ENCODE measurements around the gene SLC12A8. TPM values are rescaled to one million over a fixed set of nuclear protein-coding genes. Genes with fewer than 3 reads are reported as not detected.
A peak's percentile ranks its signal among the peaks of the same experiment; 100 is the strongest.

SLC12A8 gene
- total RNA-seq, 1 donor from 2014 or later: 1.1 TPM

GRCh38 chr3:125207507-125207906, 5.0 kb downstream of the SLC12A8 start:
- DNase-seq: no peak
- intact Hi-C loops (cut with micrococcal nuclease): no loop called here
- H3K36me3 Mint-ChIP-seq (ENCODE audit: low read depth): no peaks in the 10 kb centered on the region
- no peaks in the 10 kb centered on the region for H3K9me3 Mint-ChIP-seq
- H3K27me3 Mint-ChIP-seq: peaks cover 58% of the 10 kb centered on the region
- H3K4me3 Mint-ChIP-seq: no peak overlapping the region
- H3K27ac Mint-ChIP-seq: no peak overlapping the region
- peaks cover 6% of the 10 kb centered on the region for H3K4me1 Mint-ChIP-seq

GRCh38 chr3:125206934-125207333, 5.6 kb downstream of the SLC12A8 start:
- peaks cover 6% of the 10 kb centered on the region for H3K4me1 Mint-ChIP-seq
- H3K36me3 Mint-ChIP-seq (ENCODE audit: low read depth): no peaks in the 10 kb centered on the region
- peaks cover 60% of the 10 kb centered on the region for H3K27me3 Mint-ChIP-seq
- H3K27ac Mint-ChIP-seq: no peak overlapping the region
- H3K9me3 Mint-ChIP-seq: no peaks in the 10 kb centered on the region
- no peak for DNase-seq
- no peak overlapping the region for H3K4me3 Mint-ChIP-seq
- intact Hi-C loops (cut with micrococcal nuclease): no loop called here

- no peak overlapping the region for H3K4me3 Mint-ChIP-seq
- no peak overlapping the region for H3K27ac Mint-ChIP-seq
- peaks cover 32% of the 10 kb centered on the region for H3K27me3 Mint-ChIP-seq
Observed at GRCh38 chr3:125203731-125204130, 8.8 kb downstream of the SLC12A8 start.

GRCh38 chr3:125202197-125202596, 10.4 kb downstream of the SLC12A8 start:
- H3K36me3 Mint-ChIP-seq (ENCODE audit: low read depth): no peaks in the 10 kb centered on the region
- peak; percentile 67 for DNase-seq
- H3K4me1 Mint-ChIP-seq: no peaks in the 10 kb centered on the region
- no peaks in the 10 kb centered on the region for H3K9me3 Mint-ChIP-seq
- intact Hi-C loops (cut with micrococcal nuclease): loop anchor here (1.0 to 5.0 kb wide), 3 partner anchors 150 to 274 kb away; no protein-coding TSS in a partner anchor
- H3K27me3 Mint-ChIP-seq: peaks cover 37% of the 10 kb centered on the region
- H3K4me3 Mint-ChIP-seq: no peak overlapping the region
- no peak overlapping the region for H3K27ac Mint-ChIP-seq

More at GRCh38 chr3:125203731-125204130, 8.8 kb downstream of the SLC12A8 start:
- H3K9me3 Mint-ChIP-seq: no peaks in the 10 kb centered on the region
- intact Hi-C loops (cut with micrococcal nuclease): loop anchor here (1.0 to 5.0 kb wide), 2 partner anchors 35 to 151 kb away; no protein-coding TSS in a partner anchor
- no peaks in the 10 kb centered on the region for H3K36me3 Mint-ChIP-seq (ENCODE audit: low read depth)
- no peaks in the 10 kb centered on the region for H3K4me1 Mint-ChIP-seq
- DNase-seq: no peak

- Mint-ChIP-seq H3K27ac (no peak overlapping the region), H3K4me1 (no peaks in the 10 kb centered on the region), H3K27me3 (peaks cover 35% of the 10 kb centered on the region), H3K9me3 (no peaks in the 10 kb centered on the region), H3K36me3 (ENCODE audit: low read depth) (no peaks in the 10 kb centered on the region), H3K4me3 (no peak overlapping the region)
- intact Hi-C loops (cut with micrococcal nuclease): loop anchor here (5.0 kb wide), 1 partner anchor 148 kb away; no protein-coding TSS in a partner anchor
- DNase-seq: no peak
Observed at GRCh38 chr3:125200731-125201139, 11.8 kb downstream of the SLC12A8 start.

- no peak for DNase-seq
Observed at GRCh38 chr3:125194849-125195601, 17.5 kb downstream of the SLC12A8 start.

GRCh38 chr3:125194061-125194848, 18.3 kb downstream of the SLC12A8 start:
- Mint-ChIP-seq H3K4me1 (peaks cover 4% of the 10 kb centered on the region), H3K27ac (no peak overlapping the region), H3K4me3 (no peak overlapping the region), H3K27me3 (peaks cover 42% of the 10 kb centered on the region), H3K36me3 (ENCODE audit: low read depth) (no peaks in the 10 kb centered on the region), H3K9me3 (no peaks in the 10 kb centered on the region)
- no peak for DNase-seq
- intact Hi-C loops (cut with micrococcal nuclease): no loop called here

More at GRCh38 chr3:125194849-125195601, 17.5 kb downstream of the SLC12A8 start:
- Mint-ChIP-seq H3K36me3 (ENCODE audit: low read depth) (no peaks in the 10 kb centered on the region), H3K4me3 (no peak overlapping the region), H3K27ac (no peak overlapping the region), H3K9me3 (no peaks in the 10 kb centered on the region), H3K4me1 (peaks cover 4% of the 10 kb centered on the region), H3K27me3 (peaks cover 42% of the 10 kb centered on the region)
- intact Hi-C loops (cut with micrococcal nuclease): no loop called here

GRCh38 chr3:125192190-125193035, 20.1 kb downstream of the SLC12A8 start:
- no peak overlapping the region for H3K27ac Mint-ChIP-seq
- no peak overlapping the region for H3K4me3 Mint-ChIP-seq
- DNase-seq: no peak
- intact Hi-C loops (cut with micrococcal nuclease): no loop called here
- peaks cover 32% of the 10 kb centered on the region for H3K27me3 Mint-ChIP-seq
- no peaks in the 10 kb centered on the region for H3K9me3 Mint-ChIP-seq
- peaks cover 4% of the 10 kb centered on the region for H3K4me1 Mint-ChIP-seq
- H3K36me3 Mint-ChIP-seq (ENCODE audit: low read depth): no peaks in the 10 kb centered on the region

- peaks cover 4% of the 10 kb centered on the region for H3K4me1 Mint-ChIP-seq
- H3K27ac Mint-ChIP-seq: no peak overlapping the region
- DNase-seq: no peak
- H3K4me3 Mint-ChIP-seq: no peak overlapping the region
- intact Hi-C loops (cut with micrococcal nuclease): no loop called here
- peaks cover 29% of the 10 kb centered on the region for H3K27me3 Mint-ChIP-seq
- H3K36me3 Mint-ChIP-seq (ENCODE audit: low read depth): no peaks in the 10 kb centered on the region
- no peaks in the 10 kb centered on the region for H3K9me3 Mint-ChIP-seq
Observed at GRCh38 chr3:125191730-125192129, 20.8 kb downstream of the SLC12A8 start.

GRCh38 chr3:125191256-125191655, 21.3 kb downstream of the SLC12A8 start:
- intact Hi-C loops (cut with micrococcal nuclease): no loop called here
- peaks cover 5% of the 10 kb centered on the region for H3K4me1 Mint-ChIP-seq
- peaks cover 27% of the 10 kb centered on the region for H3K27me3 Mint-ChIP-seq
- H3K9me3 Mint-ChIP-seq: no peaks in the 10 kb centered on the region
- H3K27ac Mint-ChIP-seq: no peak overlapping the region
- H3K36me3 Mint-ChIP-seq (ENCODE audit: low read depth): no peaks in the 10 kb centered on the region
- no peak overlapping the region for H3K4me3 Mint-ChIP-seq
- DNase-seq: no peak

- no peaks in the 10 kb centered on the region for H3K9me3 Mint-ChIP-seq
- H3K27me3 Mint-ChIP-seq: peaks cover 27% of the 10 kb centered on the region
- peaks cover 8% of the 10 kb centered on the region for H3K4me1 Mint-ChIP-seq
- H3K27ac Mint-ChIP-seq: no peak overlapping the region
- H3K36me3 Mint-ChIP-seq (ENCODE audit: low read depth): no peaks in the 10 kb centered on the region
- H3K4me3 Mint-ChIP-seq: no peak overlapping the region
- DNase-seq: no peak
- intact Hi-C loops (cut with micrococcal nuclease): no loop called here
Observed at GRCh38 chr3:125190786-125191185, 21.8 kb downstream of the SLC12A8 start.

- Mint-ChIP-seq H3K27ac (no peak overlapping the region), H3K4me3 (no peak overlapping the region), H3K4me1 (peaks cover 5% of the 10 kb centered on the region), H3K36me3 (ENCODE audit: low read depth) (no peaks in the 10 kb centered on the region), H3K9me3 (no peaks in the 10 kb centered on the region), H3K27me3 (peaks cover 23% of the 10 kb centered on the region)
- no peak for DNase-seq
- intact Hi-C loops (cut with micrococcal nuclease): no loop called here
Observed at GRCh38 chr3:125189378-125190165, 23.0 kb downstream of the SLC12A8 start.

- no peaks in the 10 kb centered on the region for H3K36me3 Mint-ChIP-seq (ENCODE audit: low read depth)
- no peak overlapping the region for H3K4me3 Mint-ChIP-seq
- intact Hi-C loops (cut with micrococcal nuclease): no loop called here
- peaks cover 5% of the 10 kb centered on the region for H3K4me1 Mint-ChIP-seq
- no peak overlapping the region for H3K27ac Mint-ChIP-seq
- DNase-seq: no peak
- H3K9me3 Mint-ChIP-seq: no peaks in the 10 kb centered on the region
- peaks cover 21% of the 10 kb centered on the region for H3K27me3 Mint-ChIP-seq
Observed at GRCh38 chr3:125188955-125189354, 23.6 kb downstream of the SLC12A8 start.
